ENCODE data around the gene CASK.

Gene CASK

GRCh38 chrX:41519468-41519867 is 403.9 kb downstream of the CASK start:
- no peak for DNase-seq
- H3K36me3 ChIP-seq (ENCODE audit: control insufficient read depth, insufficient read depth, low read length): no peaks in the 10 kb centered on the region
- no peak overlapping the region for H3K56ac ChIP-seq (ENCODE audit: low read length)
- H4K8ac ChIP-seq (ENCODE audit: low read depth, low read length): no peak overlapping the region
- no peak overlapping the region for H3K27ac ChIP-seq (ENCODE audit: low read depth, low read length)
- no peak overlapping the region for H2BK15ac ChIP-seq (replicated peaks; ENCODE audit: low read depth)
- no peak overlapping the region for H4K5ac ChIP-seq (ENCODE audit: low read length)
- no peak overlapping the region for H3K4ac ChIP-seq (ENCODE audit: low read depth, low read length)
- peaks cover 2% of the 10 kb centered on the region for H3K4me1 ChIP-seq (ENCODE audit: control insufficient read depth, low read depth, low read length)
- no peak overlapping the region for H3K4me3 ChIP-seq (ENCODE audit: low read length)
- H3K4me2 ChIP-seq (ENCODE audit: low read length): no peak overlapping the region
- no peak overlapping the region for H2BK5ac ChIP-seq (ENCODE audit: low read length)
- H2BK120ac ChIP-seq (ENCODE audit: low read depth, low read length): no peak overlapping the region
- no peak overlapping the region for H3K18ac ChIP-seq (ENCODE audit: low read length)
- H2AK5ac ChIP-seq (ENCODE audit: low read length): no peak overlapping the region
- no peaks in the 10 kb centered on the region for H3K27me3 ChIP-seq (ENCODE audit: insufficient read depth, low read length, poor library complexity)
- no CpG with 5 or more reads among the region's 5 CpGs for whole genome bisulfite sequencing (ENCODE audit: extremely low coverage, insufficient coverage, low lambda C conversion rate)
- H3K79me2 ChIP-seq (ENCODE audit: control insufficient read depth, insufficient read depth, low read length): no peaks in the 10 kb centered on the region
- no peaks in the 10 kb centered on the region for H3K79me1 ChIP-seq (ENCODE audit: low read length)
- H3K23ac ChIP-seq (ENCODE audit: low read length): no peak overlapping the region
- no peak overlapping the region for H3K9ac ChIP-seq (ENCODE audit: low read length)

GRCh38 chrX:41518841-41519220 is 404.5 kb downstream of the CASK start:
- Histone ChIP-seq H3K27ac (ENCODE audit: low read depth, low read length) (no peak overlapping the region), H3K79me1 (ENCODE audit: low read length) (no peaks in the 10 kb centered on the region), H4K8ac (ENCODE audit: low read depth, low read length) (no peak overlapping the region), H3K4me3 (ENCODE audit: low read length) (no peak overlapping the region), H3K4ac (ENCODE audit: low read depth, low read length) (no peak overlapping the region), H3K9ac (ENCODE audit: low read length) (no peak overlapping the region), H3K36me3 (ENCODE audit: control insufficient read depth, insufficient read depth, low read length) (no peaks in the 10 kb centered on the region), H3K27me3 (ENCODE audit: insufficient read depth, low read length, poor library complexity) (no peaks in the 10 kb centered on the region), H2BK120ac (ENCODE audit: low read depth, low read length) (no peak overlapping the region), H3K4me1 (ENCODE audit: control insufficient read depth, low read depth, low read length) (no peaks in the 10 kb centered on the region), H4K5ac (ENCODE audit: low read length) (no peak overlapping the region), H3K4me2 (ENCODE audit: low read length) (no peak overlapping the region), H2AK5ac (ENCODE audit: low read length) (no peak overlapping the region), H3K56ac (ENCODE audit: low read length) (no peak overlapping the region), H2BK5ac (ENCODE audit: low read length) (no peak overlapping the region), H2BK15ac (replicated peaks; ENCODE audit: low read depth) (no peak overlapping the region), H3K23ac (ENCODE audit: low read length) (no peak overlapping the region), H3K18ac (ENCODE audit: low read length) (no peak overlapping the region), H3K79me2 (ENCODE audit: control insufficient read depth, insufficient read depth, low read length) (no peaks in the 10 kb centered on the region)
- no peak for DNase-seq
- WGBS (ENCODE audit: extremely low coverage, insufficient coverage, low lambda C conversion rate): no CpG with 5 or more reads among the region's 5 CpGs

DNA sequence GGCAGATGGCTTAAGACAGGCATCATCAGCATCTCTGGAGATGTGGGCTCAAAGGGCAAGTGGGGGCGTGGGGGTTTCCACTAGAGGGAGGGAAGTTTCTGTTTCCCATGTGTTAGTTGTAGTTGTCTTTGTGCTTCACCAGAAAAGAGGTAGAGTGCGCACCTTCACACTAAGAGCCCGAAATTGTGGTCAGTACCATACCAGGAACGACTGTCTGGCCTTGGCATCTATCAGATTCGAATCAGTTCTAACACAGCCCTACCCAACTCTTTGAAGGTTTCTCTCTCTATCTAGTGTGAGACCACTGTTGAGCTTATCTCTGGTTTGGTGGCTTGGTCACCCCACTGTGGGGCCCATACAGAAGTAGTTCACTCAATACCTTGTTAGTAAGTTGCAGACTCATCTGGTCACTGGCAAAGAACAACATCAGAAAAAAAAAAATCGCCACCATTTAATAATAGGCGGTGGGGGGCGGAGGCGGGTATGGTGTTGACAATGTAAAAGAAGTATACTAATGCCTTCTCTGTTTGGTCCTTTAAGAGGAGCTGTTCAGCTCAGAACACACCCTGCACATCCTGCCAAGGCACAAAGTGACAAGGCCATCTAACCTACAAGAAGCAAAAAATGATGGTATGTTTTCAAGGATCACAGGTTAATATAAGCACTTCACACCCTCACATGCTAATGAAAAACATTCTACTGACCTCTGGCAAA is 405.1 kb downstream of the CASK start:
- no peaks in the 10 kb centered on the region for H3K4me1 ChIP-seq (ENCODE audit: control insufficient read depth, low read depth, low read length)

GRCh38 chrX:41516999-41517765 is 406.2 kb downstream of the CASK start:
- no peak overlapping the region for H3K4ac ChIP-seq (ENCODE audit: low read depth, low read length)
- H3K18ac ChIP-seq (ENCODE audit: low read length): no peak overlapping the region
- H3K4me2 ChIP-seq (ENCODE audit: low read length): no peak overlapping the region
- H4K5ac ChIP-seq (ENCODE audit: low read length): no peak overlapping the region
- H3K27ac ChIP-seq (ENCODE audit: low read depth, low read length): no peak overlapping the region
- H3K23ac ChIP-seq (ENCODE audit: low read length): no peak overlapping the region
- peak; percentile 37 for DNase-seq
- H3K27me3 ChIP-seq (ENCODE audit: insufficient read depth, low read length, poor library complexity): no peaks in the 10 kb centered on the region
- no peak overlapping the region for H3K56ac ChIP-seq (ENCODE audit: low read length)
- H3K79me2 ChIP-seq (ENCODE audit: control insufficient read depth, insufficient read depth, low read length): no peaks in the 10 kb centered on the region
- no peak overlapping the region for H2BK120ac ChIP-seq (ENCODE audit: low read depth, low read length)
- no peak overlapping the region for H3K9ac ChIP-seq (ENCODE audit: low read length)
- WGBS (ENCODE audit: extremely low coverage, insufficient coverage, low lambda C conversion rate): no CpG with 5 or more reads among the region's 4 CpGs
- H2BK5ac ChIP-seq (ENCODE audit: low read length): no peak overlapping the region
- no peak overlapping the region for H2BK15ac ChIP-seq (replicated peaks; ENCODE audit: low read depth)
- no peaks in the 10 kb centered on the region for H3K79me1 ChIP-seq (ENCODE audit: low read length)
- H3K4me3 ChIP-seq (ENCODE audit: low read length): no peak overlapping the region
- H2AK5ac ChIP-seq (ENCODE audit: low read length): no peak overlapping the region
- no peaks in the 10 kb centered on the region for H3K36me3 ChIP-seq (ENCODE audit: control insufficient read depth, insufficient read depth, low read length)
- H4K8ac ChIP-seq (ENCODE audit: low read depth, low read length): no peak overlapping the region
- H3K4me1 ChIP-seq (ENCODE audit: control insufficient read depth, low read depth, low read length): no peaks in the 10 kb centered on the region

More for the DNA sequence above, 405.1 kb downstream of the CASK start:
- Histone ChIP-seq H4K8ac (ENCODE audit: low read depth, low read length) (no peak overlapping the region), H2BK120ac (ENCODE audit: low read depth, low read length) (no peak overlapping the region), H3K4ac (ENCODE audit: low read depth, low read length) (no peak overlapping the region), H3K4me2 (ENCODE audit: low read length) (no peak overlapping the region), H3K36me3 (ENCODE audit: control insufficient read depth, insufficient read depth, low read length) (no peaks in the 10 kb centered on the region), H2BK15ac (replicated peaks; ENCODE audit: low read depth) (no peak overlapping the region), H3K18ac (ENCODE audit: low read length) (no peak overlapping the region), H3K27ac (ENCODE audit: low read depth, low read length) (no peak overlapping the region), H2AK5ac (ENCODE audit: low read length) (no peak overlapping the region), H3K56ac (ENCODE audit: low read length) (no peak overlapping the region), H2BK5ac (ENCODE audit: low read length) (no peak overlapping the region), H3K79me1 (ENCODE audit: low read length) (no peaks in the 10 kb centered on the region), H3K79me2 (ENCODE audit: control insufficient read depth, insufficient read depth, low read length) (no peaks in the 10 kb centered on the region), H3K27me3 (ENCODE audit: insufficient read depth, low read length, poor library complexity) (no peaks in the 10 kb centered on the region), H3K4me3 (ENCODE audit: low read length) (no peak overlapping the region), H4K5ac (ENCODE audit: low read length) (no peak overlapping the region), H3K23ac (ENCODE audit: low read length) (no peak overlapping the region), H3K9ac (ENCODE audit: low read length) (no peak overlapping the region)
- no CpG with 5 or more reads among the region's 9 CpGs for WGBS (ENCODE audit: extremely low coverage, insufficient coverage, low lambda C conversion rate)
- DNase-seq: no peak

GRCh38 chrX:41516456-41516855 is 406.9 kb downstream of the CASK start:
- no peak overlapping the region for H2BK120ac ChIP-seq (ENCODE audit: low read depth, low read length)

More at GRCh38 chrX:41516456-41516855, 406.9 kb downstream of the CASK start:
- Histone ChIP-seq H2BK5ac (ENCODE audit: low read length) (no peak overlapping the region), H3K27ac (ENCODE audit: low read depth, low read length) (no peak overlapping the region), H4K8ac (ENCODE audit: low read depth, low read length) (no peak overlapping the region), H3K4me1 (ENCODE audit: control insufficient read depth, low read depth, low read length) (no peaks in the 10 kb centered on the region), H3K36me3 (ENCODE audit: control insufficient read depth, insufficient read depth, low read length) (no peaks in the 10 kb centered on the region), H3K18ac (ENCODE audit: low read length) (no peak overlapping the region), H3K23ac (ENCODE audit: low read length) (no peak overlapping the region), H3K56ac (ENCODE audit: low read length) (no peak overlapping the region), H3K9ac (ENCODE audit: low read length) (no peak overlapping the region), H3K79me2 (ENCODE audit: control insufficient read depth, insufficient read depth, low read length) (no peaks in the 10 kb centered on the region), H3K4me3 (ENCODE audit: low read length) (no peak overlapping the region), H2BK15ac (replicated peaks; ENCODE audit: low read depth) (no peak overlapping the region), H3K79me1 (ENCODE audit: low read length) (no peaks in the 10 kb centered on the region), H4K5ac (ENCODE audit: low read length) (no peak overlapping the region), H3K27me3 (ENCODE audit: insufficient read depth, low read length, poor library complexity) (no peaks in the 10 kb centered on the region), H3K4ac (ENCODE audit: low read depth, low read length) (no peak overlapping the region), H3K4me2 (ENCODE audit: low read length) (no peak overlapping the region), H2AK5ac (ENCODE audit: low read length) (no peak overlapping the region)
- no CpG with 5 or more reads among the region's 5 CpGs for WGBS (ENCODE audit: extremely low coverage, insufficient coverage, low lambda C conversion rate)
- DNase-seq: no peak
